Muscle of arm (tissue), 12 donors: ENCODE measurements around the gene ZNF280A. TPM values are rescaled to one million over a fixed set of nuclear protein-coding genes. Genes with fewer than 3 reads are reported as not detected.
"Not testable (repeated sequence)": the region's sequence is repeated elsewhere in the genome, so short reads cannot be mapped to it uniquely, and the experiment has no call there.

ENCODE experiments used
- DNase-seq: peaks from one replicate; pipeline ENCODE4 v3.0.0-alpha.2; 2013
- polyA plus RNA-seq, 12 donors: library from polyadenylated mRNA; unstranded; fragments of 120-200 nt; gene quantifications; one replicate each; pipeline ENCODE4 v1.2.1, GENCODE V29; 2013; ENCODE audit not compliant: insufficient read length in 12 of 12

Gene ZNF280A
- polyA plus RNA-seq, 12 donors = 0.09 to 0.25 (median 0.10) TPM; not detected in 8

DNA sequence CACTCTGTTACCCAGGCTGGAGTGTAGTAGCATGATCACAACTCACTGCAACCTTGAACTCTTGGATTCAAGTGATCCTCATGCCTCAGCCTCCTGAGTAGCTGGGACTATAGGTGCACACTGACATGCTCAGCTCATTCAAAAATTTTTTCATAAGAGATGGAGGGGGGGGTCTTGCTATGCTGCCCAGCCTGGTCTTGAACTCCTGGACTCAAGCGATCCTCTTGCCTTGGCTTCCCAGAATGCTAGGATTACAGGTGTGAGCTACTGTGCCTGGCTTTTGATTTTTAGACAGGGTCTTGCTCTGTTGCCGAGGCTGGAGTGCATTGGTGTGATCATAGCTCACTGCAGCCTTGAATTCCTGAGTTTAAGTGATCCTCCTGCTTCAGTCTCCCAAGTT lies 25.0 kb upstream of the ZNF280A start:
- DNase-seq = no peak

- no peak for DNase-seq
These were observed 18.3 kb upstream of the ZNF280A start for GRCh38 chr22:22538226-22538989.

GRCh38 chr22:22536916-22537315 lies 16.8 kb upstream of the ZNF280A start:
- no peak for DNase-seq

DNA sequence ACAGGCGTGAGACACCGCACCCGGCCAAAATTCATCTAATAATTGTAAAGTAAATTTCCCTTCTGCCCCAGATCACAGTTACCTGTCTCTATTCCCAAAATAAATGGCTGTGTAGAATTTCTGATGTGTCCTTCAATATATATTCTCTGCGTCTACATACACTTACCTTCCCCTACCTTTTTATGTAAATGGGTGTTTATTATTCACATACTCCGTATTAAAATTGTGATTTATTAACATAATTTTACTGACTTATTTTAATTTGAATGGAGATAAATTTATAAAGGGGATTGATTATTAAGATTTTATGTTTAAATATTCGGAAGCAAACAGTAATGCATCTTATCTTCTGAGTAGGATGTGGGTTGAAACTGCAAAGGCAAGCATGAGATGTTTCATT lies 16.4 kb upstream of the ZNF280A start:
- no peak for DNase-seq

- no peak for DNase-seq
These were observed 15.6 kb upstream of the ZNF280A start for GRCh38 chr22:22535662-22536061.

GRCh38 chr22:22534604-22535415 lies 14.7 kb upstream of the ZNF280A start:
- DNase-seq = no peak

DNA sequence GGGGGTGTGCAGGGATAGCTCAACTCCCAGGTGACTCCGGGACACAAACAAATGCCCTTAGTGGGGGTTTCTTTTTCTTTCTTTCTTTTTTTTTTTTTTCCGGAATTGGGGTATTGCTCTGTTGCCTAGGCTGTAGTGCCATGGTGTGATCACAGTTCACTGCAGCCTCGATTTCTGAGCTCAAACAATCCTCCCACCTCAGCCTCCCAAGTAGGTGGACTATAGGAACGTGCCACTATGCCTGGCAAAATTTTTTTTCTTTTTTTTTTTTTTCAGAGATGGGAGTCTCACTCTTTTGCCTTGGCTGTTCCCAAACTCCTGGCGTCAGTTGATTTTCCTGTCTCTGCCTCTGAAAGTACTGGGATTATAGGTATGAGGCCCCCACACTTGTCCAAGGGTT lies 13.8 kb upstream of the ZNF280A start:
- no peak for DNase-seq

GRCh38 chr22:22533417-22533816 lies 13.3 kb upstream of the ZNF280A start:
- no peak for DNase-seq

- not testable (repeated sequence) for DNase-seq
These were observed 12.5 kb upstream of the ZNF280A start for GRCh38 chr22:22532547-22533071.

- no peak for DNase-seq
These were observed 11.9 kb upstream of the ZNF280A start for GRCh38 chr22:22531770-22532546.

GRCh38 chr22:22528780-22529179 lies 8.7 kb upstream of the ZNF280A start:
- DNase-seq = no peak

DNA sequence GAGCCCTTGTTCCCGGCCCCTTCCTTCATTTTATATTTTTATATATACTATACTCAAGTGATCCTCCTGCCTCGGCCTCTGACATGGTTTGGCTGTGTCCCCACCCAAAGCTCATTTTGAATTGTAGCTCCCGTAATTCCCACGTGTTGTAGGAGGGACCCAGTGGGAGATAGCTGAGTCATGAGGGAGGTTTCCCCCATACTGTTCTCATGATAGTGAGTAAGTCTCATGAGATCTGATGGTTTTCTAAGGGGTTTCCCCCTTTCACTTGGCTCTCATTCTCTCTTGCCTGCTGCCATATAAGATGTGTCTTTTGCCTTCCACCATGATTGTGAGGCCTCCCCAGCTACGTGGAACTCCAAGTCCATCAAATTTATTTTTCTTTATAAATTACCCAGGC lies 7.2 kb upstream of the ZNF280A start:
- no peak for DNase-seq

DNA sequence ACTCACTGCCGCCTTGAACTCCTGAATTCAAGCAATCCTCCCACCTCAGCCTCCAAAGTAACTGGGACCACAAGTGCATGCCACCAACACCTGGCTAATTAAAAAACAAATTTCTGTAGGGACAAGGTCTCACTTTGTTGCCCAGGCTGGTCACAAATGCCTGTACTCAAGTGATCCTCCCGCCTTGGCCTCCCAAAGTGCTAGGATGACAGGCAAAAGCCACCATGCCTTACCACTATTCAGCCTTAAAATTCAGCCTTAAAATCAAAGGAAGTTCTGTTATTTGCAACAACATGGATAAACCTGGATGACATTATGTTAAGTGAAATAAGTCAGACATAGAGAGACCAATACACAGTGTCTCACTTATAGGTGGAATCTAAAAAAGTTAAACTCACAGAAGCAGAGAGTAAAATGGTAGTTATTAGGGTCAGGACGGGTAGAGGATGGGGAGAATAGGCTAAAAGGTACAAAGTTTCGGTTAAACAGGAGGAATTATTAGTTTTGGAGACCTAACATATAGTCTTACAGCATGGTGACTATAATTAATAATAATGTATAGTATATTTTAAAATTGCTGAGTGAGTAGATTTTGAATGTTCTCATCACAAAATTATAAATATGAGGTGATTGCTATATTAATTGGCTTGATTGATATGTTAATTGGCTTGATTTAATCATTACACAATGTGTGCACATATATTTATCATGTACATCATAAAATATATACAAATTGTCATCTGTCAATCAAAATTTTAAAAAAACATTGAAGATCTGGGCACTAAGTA lies 6.2 kb upstream of the ZNF280A start:
- DNase-seq = no peak

GRCh38 chr22:22523494-22523893 lies 3.4 kb upstream of the ZNF280A start:
- DNase-seq = no peak

DNA sequence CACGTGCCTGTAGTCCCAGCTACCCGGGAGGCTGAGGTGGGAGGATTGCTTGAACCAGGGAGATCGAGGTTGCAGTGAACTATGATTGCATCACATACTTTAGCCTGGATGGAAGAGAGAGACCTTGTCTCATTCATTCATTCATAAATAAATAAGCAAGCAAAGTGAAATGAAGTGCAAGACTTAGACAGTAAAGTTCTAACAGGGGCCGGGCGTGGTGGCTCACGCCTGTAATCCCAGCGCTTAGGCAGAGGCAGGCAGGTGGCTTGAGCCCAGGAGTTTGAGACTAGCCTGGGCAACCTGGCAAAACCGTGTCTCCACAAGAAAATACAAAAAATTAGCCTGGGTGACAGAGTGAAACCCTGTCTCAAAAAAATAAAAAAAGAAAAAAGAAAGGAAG lies 1.6 kb upstream of the ZNF280A start:
- DNase-seq = no peak

- no peak for DNase-seq
These were observed 865 bp upstream of the ZNF280A start for GRCh38 chr22:22520667-22521602.

- no peak for DNase-seq
These were observed 479 bp downstream of the ZNF280A start for GRCh38 chr22:22519591-22519990.

DNA sequence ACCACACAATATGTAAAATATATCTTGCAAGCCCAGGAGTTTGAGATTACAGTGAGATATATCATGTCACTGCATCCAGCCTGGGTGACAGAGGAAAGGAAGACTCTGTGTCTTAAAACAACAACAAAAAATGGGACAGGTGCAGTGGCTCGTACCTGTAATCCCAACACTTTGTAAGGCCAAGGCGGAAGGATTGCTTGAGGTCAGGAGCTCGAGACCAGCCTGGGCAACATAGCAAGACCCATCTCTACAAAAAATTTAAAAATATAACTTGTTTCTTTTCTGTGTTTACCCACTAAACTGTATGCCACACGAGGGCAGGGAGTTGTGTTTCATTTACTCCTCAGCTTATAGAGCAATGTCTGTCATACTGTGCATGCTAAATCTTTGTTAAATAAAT lies 3.1 kb downstream of the ZNF280A start:
- DNase-seq = no peak

- DNase-seq = no peak
These were observed 4.2 kb downstream of the ZNF280A start for GRCh38 chr22:22515890-22516289.

DNA sequence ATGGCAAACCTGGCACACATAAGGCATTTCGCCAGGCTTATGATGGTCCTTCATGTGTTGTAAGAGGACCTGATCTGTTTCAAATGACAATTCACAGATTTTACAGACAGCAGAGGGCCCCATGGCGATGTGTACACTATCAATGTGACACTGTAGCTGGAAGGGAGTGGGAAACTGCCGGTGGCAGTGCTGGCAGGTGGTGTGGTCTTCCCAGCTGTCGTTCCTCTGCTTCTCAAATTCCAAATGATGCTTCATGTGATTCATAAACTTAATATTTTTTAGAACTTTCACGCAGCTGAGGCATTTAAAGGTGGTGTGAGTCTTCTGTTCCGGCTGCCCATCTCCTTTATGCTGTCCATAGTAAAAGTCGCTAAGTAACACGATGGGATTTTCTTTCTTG lies 5.6 kb downstream of the ZNF280A start:
- not testable (repeated sequence) for DNase-seq
